ENCODE measurements around the gene THAP12. TPM values are rescaled to one million over a fixed set of nuclear protein-coding genes. Genes with fewer than 3 reads are reported as not detected.

Gene THAP12
- total RNA-seq, 1 experiment from 2014 or later, result 44.1 TPM

DNA sequence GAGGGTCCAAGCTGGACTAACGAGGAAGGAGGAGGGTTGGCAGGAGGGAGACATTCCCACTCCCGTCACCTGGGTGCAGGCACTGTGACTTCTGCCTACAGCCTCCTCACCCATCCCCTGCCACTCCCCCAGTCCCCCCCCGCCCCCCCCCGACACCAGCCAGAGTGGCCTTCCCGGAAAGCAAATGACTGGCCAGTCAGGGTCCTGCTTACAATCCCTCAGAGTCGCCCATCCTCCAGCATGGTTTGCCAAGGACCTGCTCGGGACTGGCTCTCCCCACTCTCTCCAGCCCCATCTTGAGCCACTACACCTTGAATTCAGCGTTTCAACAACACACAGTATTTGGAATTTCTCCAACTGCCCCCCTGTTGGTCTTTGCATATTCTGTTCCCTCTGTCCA, 59.6 kb downstream of the THAP12 start:
- no peaks in the 10 kb centered on the region for H3K36me3 ChIP-seq (ENCODE audit: control insufficient read depth in 1 of 2, insufficient read depth in 2 of 2, low read length in 2 of 2)
- no peak overlapping the region for H2AFZ ChIP-seq (ENCODE audit: low read depth, low read length, poor library complexity, severe bottlenecking)
- H3K9ac ChIP-seq (ENCODE audit: low read length), result no peak overlapping the region
- TF ChIP-seq JUND (IDR thresholded peaks at IDR 0.05) (no peak), REST (IDR thresholded peaks at IDR 0.05; ENCODE audit: low read depth) (no peak), EZH2 (IDR thresholded peaks at IDR 0.05) (no peak), ZFX (IDR thresholded peaks at IDR 0.05) (no peak), SRF (IDR thresholded peaks at IDR 0.05; ENCODE audit: low read depth) (no peak)
- no peaks in the 10 kb centered on the region for H3K79me2 ChIP-seq (ENCODE audit: insufficient read depth, low read length)
- CTCF ChIA-PET, result no interaction called here
- RAD21 ChIA-PET (ENCODE audit: low non-redundant PET in 1 of 2, low total read pairs in 2 of 2, uncharacterized antibody in 2 of 2, unreplicated experiment in 2 of 2), result no interaction called here
- ATAC-seq, result no peak
- H3K4me2 ChIP-seq (ENCODE audit: low read length), result no peak overlapping the region
- no peaks in the 10 kb centered on the region for H3K27me3 ChIP-seq (ENCODE audit: insufficient read depth, low read length)
- no peak overlapping the region for H3K4me3 ChIP-seq (replicated peaks in 1 of 2; ENCODE audit: low read depth in 1 of 2, low read length in 2 of 2)
- no peak for DNase-seq (ENCODE audit: low read depth, low spot score)
- H3K9me2 ChIP-seq (ENCODE audit: insufficient read depth), result no peaks in the 10 kb centered on the region
- H3K9me3 ChIP-seq (ENCODE audit: control insufficient read depth in 1 of 2, insufficient read depth in 1 of 2, low read depth in 1 of 2, low read length in 2 of 2), result no peaks in the 10 kb centered on the region
- H4K20me1 ChIP-seq (ENCODE audit: insufficient read depth), result no peaks in the 10 kb centered on the region
- no TSS peak for BruUV-seq (replicated peaks)
- intact Hi-C loops (cut with micrococcal nuclease), result loop anchor here (10.0 kb wide), 1 partner anchor 363 kb away; no protein-coding TSS in a partner anchor
- H3K27ac ChIP-seq (ENCODE audit: low read depth, low read length), result no peak overlapping the region
- POLR2A ChIA-PET, result no interaction called here
- H3K4me1 ChIP-seq (ENCODE audit: control insufficient read depth in 1 of 2, insufficient read depth in 2 of 2, low read length in 2 of 2), result peaks cover 0 to 10% of the 10 kb centered on the region in 2 experiments; a peak in 1 of 4 replicates

DNA sequence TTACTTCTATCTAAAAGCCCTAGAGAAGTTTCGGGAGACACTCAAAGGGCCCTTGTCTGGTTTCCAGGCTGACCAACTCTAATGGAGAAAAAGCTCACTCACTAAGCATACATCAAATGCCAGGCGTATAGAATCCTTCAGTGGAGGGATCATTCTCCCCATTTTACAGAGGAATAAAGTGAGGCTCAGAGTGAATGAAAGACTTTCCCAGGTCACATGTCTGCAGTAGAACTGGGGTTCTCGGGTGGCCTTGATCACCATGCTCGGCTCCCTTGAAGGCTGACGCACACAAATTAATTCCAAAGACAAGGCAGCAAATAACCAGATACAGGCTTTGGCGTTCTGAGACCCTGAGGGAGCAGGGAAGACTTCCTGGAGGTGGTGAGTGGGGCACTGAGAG, 60.0 kb downstream of the THAP12 start:
- intact Hi-C loops (cut with micrococcal nuclease), result loop anchor here (10.0 kb wide), 1 partner anchor 364 kb away; no protein-coding TSS in a partner anchor
- Histone ChIP-seq H3K27ac (ENCODE audit: low read depth, low read length) (no peak overlapping the region), H3K27me3 (ENCODE audit: insufficient read depth, low read length) (no peaks in the 10 kb centered on the region), H3K4me1 (ENCODE audit: control insufficient read depth in 1 of 2, insufficient read depth in 2 of 2, low read length in 2 of 2) (peaks cover 0 to 10% of the 10 kb centered on the region in 2 experiments; a peak in 1 of 4 replicates), H3K36me3 (ENCODE audit: control insufficient read depth in 1 of 2, insufficient read depth in 2 of 2, low read length in 2 of 2) (no peaks in the 10 kb centered on the region), H3K4me2 (ENCODE audit: low read length) (no peak overlapping the region), H3K9me2 (ENCODE audit: insufficient read depth) (no peaks in the 10 kb centered on the region), H2AFZ (ENCODE audit: low read depth, low read length, poor library complexity, severe bottlenecking) (no peak overlapping the region), H3K79me2 (ENCODE audit: insufficient read depth, low read length) (no peaks in the 10 kb centered on the region), H3K9me3 (ENCODE audit: control insufficient read depth in 1 of 2, insufficient read depth in 1 of 2, low read depth in 1 of 2, low read length in 2 of 2) (no peaks in the 10 kb centered on the region), H4K20me1 (ENCODE audit: insufficient read depth) (no peaks in the 10 kb centered on the region), H3K9ac (ENCODE audit: low read length) (no peak overlapping the region), H3K4me3 (replicated peaks in 1 of 2; ENCODE audit: low read depth in 1 of 2, low read length in 2 of 2) (no peak overlapping the region)
- POLR2A ChIA-PET, result no interaction called here
- TF ChIP-seq JUND (IDR thresholded peaks at IDR 0.05), result no peak
- TF ChIP-seq CEBPB (IDR thresholded peaks at IDR 0.05; ENCODE audit: low read depth), result no peak
- TF ChIP-seq EGR1 (IDR thresholded peaks at IDR 0.05; ENCODE audit: low read depth), result no peak
- TF ChIP-seq ZFX (IDR thresholded peaks at IDR 0.05), result no peak
- TF ChIP-seq ATF3 (IDR thresholded peaks at IDR 0.05), result no peak
- no peak for TF ChIP-seq FOSL1 (IDR thresholded peaks at IDR 0.05; ENCODE audit: low read depth)
- no peak for TF ChIP-seq SP1 (IDR thresholded peaks at IDR 0.05; ENCODE audit: low read depth)
- no peak for TF ChIP-seq TCF7L2 (IDR thresholded peaks at IDR 0.05; ENCODE audit: borderline replicate concordance, extremely low read depth, insufficient read depth, insufficient read length)
- TF ChIP-seq YY1 (IDR thresholded peaks at IDR 0.05; ENCODE audit: extremely low read depth, insufficient replicate concordance, low read depth, low read length), result no peak
- TF ChIP-seq, protein P1, sequence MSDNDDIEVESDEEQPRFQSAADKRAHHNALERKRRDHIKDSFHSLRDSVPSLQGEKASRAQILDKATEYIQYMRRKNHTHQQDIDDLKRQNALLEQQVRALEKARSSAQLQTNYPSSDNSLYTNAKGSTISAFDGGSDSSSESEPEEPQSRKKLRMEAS (IDR thresholded peaks at IDR 0.05), result no peak
- TF ChIP-seq ZNF274 (IDR thresholded peaks at IDR 0.05; ENCODE audit: low read depth, low read length), result no peak
- TF ChIP-seq EZH2 (IDR thresholded peaks at IDR 0.05), result no peak
- TF ChIP-seq CBX3 (IDR thresholded peaks at IDR 0.05; ENCODE audit: low read depth), result no peak
- RAD21 ChIA-PET (ENCODE audit: low non-redundant PET in 1 of 2, low total read pairs in 2 of 2, uncharacterized antibody in 2 of 2, unreplicated experiment in 2 of 2), result no interaction called here
- DNase-seq (ENCODE audit: low read depth, low spot score), result no peak
- ATAC-seq, result no peak
- CTCF ChIA-PET, result interaction anchor here (0.9 to 4.6 kb wide), 2 partner anchors 112 to 192 kb away, joined by 3 to 62 read pairs; partner anchors contain the start of gene WNT11
- BruUV-seq (replicated peaks), result no TSS peak
